IMR-90 (cell line): ENCODE data around the gene MAGED2. TPM values are rescaled to one million over a fixed set of nuclear protein-coding genes. Genes with fewer than 3 reads are reported as not detected.
A peak's percentile ranks its signal among the peaks of the same experiment; 100 is the strongest.

Experiments
- ATAC-seq: fragments of 200-7000 bp; cut with Tn5 transposase; 2 replicates; pipeline ENCODE4 v1.9.1; 2020; ENCODE audit warnings: low read depth, mild to moderate bottlenecking, moderate library complexity
- BruUV-seq: library from RNA; stranded (reverse); fragments of 400-500 nt; replicated peaks from 2 replicates; lab custom pipeline; 2021; lab: Mats Ljungman, UMichigan
- CTCF ChIA-PET: fragments of 300-600 bp; formaldehyde crosslinking; extraction: SDS; loops from one replicate; lab custom pipeline; 2021; ENCODE audit warnings: antibody characterized with exemption; lab: Yijun Ruan, JAX
- POLR2A ChIA-PET: fragments of 300-600 bp; sonication (Branson Sonifier 250); formaldehyde crosslinking; loops from one replicate; lab custom pipeline; 2022; ENCODE audit warnings: antibody characterized with exemption; ENCODE audit not compliant: unreplicated experiment; lab: Charles Lee
- DNase-seq: peaks from one replicate; pipeline ENCODE4 v3.0.0; 2013
- H2AFZ ChIP-seq: replicated peaks from 2 replicates; pipeline ENCODE3; 2013; ENCODE audit warnings: low read length, mild to moderate bottlenecking; ENCODE audit not compliant: poor library complexity
- H2AK5ac ChIP-seq: 2 replicates; pipeline ENCODE4 v1.6.1; 2013; ENCODE audit warnings: low read depth, low read length, inconsistent platforms
- H2AK9ac ChIP-seq: replicated peaks from 2 replicates; pipeline ENCODE3; 2013; ENCODE audit warnings: mild to moderate bottlenecking, low read depth, low read length, moderate library complexity; ENCODE audit not compliant: poor library complexity
- H2BK120ac ChIP-seq: 2 replicates; pipeline ENCODE4 v1.6.1; 2013; ENCODE audit warnings: low read depth, low read length, inconsistent platforms
- H2BK15ac ChIP-seq: 3 replicates; pipeline ENCODE4 v1.6.1; 2013; ENCODE audit warnings: low read depth, low read length, inconsistent platforms
- H2BK20ac ChIP-seq: 2 replicates; pipeline ENCODE4 v1.6.1; 2013; ENCODE audit warnings: low read depth, mild to moderate bottlenecking, inconsistent platforms, low read length, moderate library complexity
- H2BK5ac ChIP-seq: 2 replicates; pipeline ENCODE4 v1.6.1; 2013; ENCODE audit warnings: mild to moderate bottlenecking, low read depth, low read length, inconsistent platforms; ENCODE audit not compliant: poor library complexity, severe bottlenecking
- H3K14ac ChIP-seq: replicated peaks from 2 replicates; pipeline ENCODE4 v1.6.1; 2013; ENCODE audit warnings: low read depth, low read length, inconsistent platforms
- H3K18ac ChIP-seq: 2 replicates; pipeline ENCODE4 v1.6.1; 2013; ENCODE audit warnings: low read depth, low read length, control low read depth
- H3K23ac ChIP-seq: 2 replicates; pipeline ENCODE4 v1.6.1; 2013; ENCODE audit warnings: low read depth, low read length, inconsistent platforms
- H3K27ac ChIP-seq: 2 replicates; pipeline ENCODE4 v1.5.1; 2013; ENCODE audit warnings: mild to moderate bottlenecking, control low read depth, low read length; ENCODE audit not compliant: insufficient read depth
- H3K27me3 ChIP-seq: 2 replicates; pipeline ENCODE4 v1.6.1; 2013; ENCODE audit warnings: low read length; ENCODE audit not compliant: control insufficient read depth, insufficient read depth
- H3K36me3 ChIP-seq: 2 replicates; pipeline ENCODE4 v1.6.1; 2013; ENCODE audit warnings: low read length, mixed read lengths; ENCODE audit not compliant: control insufficient read depth, insufficient read depth
- H3K4ac ChIP-seq: 2 replicates; pipeline ENCODE4 v1.6.1; 2013; ENCODE audit warnings: low read depth, low read length, inconsistent platforms
- H3K4me1 ChIP-seq: 2 replicates; pipeline ENCODE4 v1.6.1; 2013; ENCODE audit warnings: low read length, mixed read lengths; ENCODE audit not compliant: control insufficient read depth, insufficient read depth
- H3K4me2 ChIP-seq: 2 replicates; pipeline ENCODE4 v1.6.1; 2013; ENCODE audit warnings: low read depth, mild to moderate bottlenecking, control low read depth, low read length, moderate library complexity
- H3K4me3 ChIP-seq: 2 replicates; pipeline ENCODE4 v1.5.1; 2013; ENCODE audit warnings: low read depth, mild to moderate bottlenecking, control low read depth, low read length, moderate library complexity; ENCODE audit not compliant: insufficient read depth
- H3K56ac ChIP-seq: 2 replicates; pipeline ENCODE4 v1.6.1; 2013; ENCODE audit warnings: low read length, inconsistent platforms; ENCODE audit not compliant: insufficient read depth; ENCODE audit errors: extremely low read depth
- H3K79me1 ChIP-seq, 2 experiments: 2 replicates each; pipeline ENCODE4 v1.6.1; 2013; ENCODE audit warnings: low read length in 2 of 2, inconsistent platforms in 1 of 2, low read depth in 1 of 2
- H3K9ac ChIP-seq: 2 replicates; pipeline ENCODE4 v1.6.1; 2013; ENCODE audit warnings: low read depth, low read length, control low read depth
- H3K9me1 ChIP-seq: 2 replicates; pipeline ENCODE4 v1.6.1; 2013; ENCODE audit warnings: low read length, inconsistent platforms; ENCODE audit not compliant: insufficient read depth
- H3K9me3 ChIP-seq: 2 replicates; pipeline ENCODE4 v1.6.1; 2013; ENCODE audit warnings: low read length; ENCODE audit not compliant: control insufficient read depth, insufficient read depth
- H4K20me1 ChIP-seq: 2 replicates; pipeline ENCODE4 v1.6.1; 2013; ENCODE audit warnings: low read length, inconsistent platforms; ENCODE audit not compliant: insufficient read depth
- H4K5ac ChIP-seq: 2 replicates; pipeline ENCODE4 v1.6.1; 2013; ENCODE audit warnings: mild to moderate bottlenecking, low read depth, low read length, control low read depth
- H4K8ac ChIP-seq, 2 experiments: 2 replicates each; pipeline ENCODE4 v1.6.1; 2013; ENCODE audit warnings: low read depth in 2 of 2, low read length in 2 of 2, control low read depth in 1 of 2, inconsistent platforms in 1 of 2
- H4K91ac ChIP-seq: 2 replicates; pipeline ENCODE4 v1.6.1; 2013; ENCODE audit warnings: low read depth, low read length, inconsistent platforms; ENCODE audit not compliant: insufficient read depth
- MAZ ChIP-seq: IDR thresholded peaks from 2 replicates; pipeline ENCODE4 v1.6.1; 2012; ENCODE audit warnings: low read depth, mild to moderate bottlenecking, low read length, improper control_type of control experiment, moderate library complexity, borderline replicate concordance
- USF2 ChIP-seq: fragments of 150-350 bp; IDR thresholded peaks from 2 replicates; pipeline ENCODE4 v1.6.1; 2017; ENCODE audit warnings: mild to moderate bottlenecking, antibody characterized with exemption, low read length, low read depth
- WGBS, 2 experiments: methylation state at CpG; one replicate each; pipeline versions ENCODE4 v1.1.5 to v1.1.7; 2013; ENCODE audit warnings: missing lambda C conversion rate in 2 of 2; ENCODE audit not compliant: insufficient read length in 1 of 2; ENCODE audit errors: extremely low coverage in 2 of 2; 5-methylcytosine and 5-hydroxymethylcytosine counted together
- dilution Hi-C: fragments of 300-500 bp; cut with HindIII; formaldehyde crosslinking; loops from one replicate; pipeline ENCODE4 v1.14.3; 2018; ENCODE audit warnings: low sequenced_read_pairs; ENCODE audit not compliant: unreplicated experiment
- in situ Hi-C: fragments of 300-500 bp; cut with MboI; formaldehyde crosslinking; loops from 3 replicates; pipeline ENCODE4 v1.14.3; 2019; ENCODE audit warnings: low sequenced_read_pairs, inconsistent platforms, mixed read lengths
- intact Hi-C: fragments of 100-400 bp; cut with micrococcal nuclease; formaldehyde crosslinking; loops from 2 replicates; pipeline ENCODE4 v1.10.0; 2022
- polyA plus RNA-seq, 3 experiments: library from polyadenylated mRNA; depleted of rRNA; stranded (reverse); fragments of >200 nt; gene quantifications; 2 replicates each; pipeline ENCODE4 v1.2.3, GENCODE V29; 2012; ENCODE audit warnings: low replicate concordance in 1 of 3
- total RNA-seq: library from RNA; depleted of rRNA; stranded (reverse); fragments of >200 nt; gene quantifications from 2 replicates; pipeline ENCODE4 v1.2.3, GENCODE V29; 2012

Gene MAGED2
- total and polyA plus RNA-seq, 2 of the 4 experiments (the other 2 are of a cell fraction) = 301 to 341 TPM

DNA sequence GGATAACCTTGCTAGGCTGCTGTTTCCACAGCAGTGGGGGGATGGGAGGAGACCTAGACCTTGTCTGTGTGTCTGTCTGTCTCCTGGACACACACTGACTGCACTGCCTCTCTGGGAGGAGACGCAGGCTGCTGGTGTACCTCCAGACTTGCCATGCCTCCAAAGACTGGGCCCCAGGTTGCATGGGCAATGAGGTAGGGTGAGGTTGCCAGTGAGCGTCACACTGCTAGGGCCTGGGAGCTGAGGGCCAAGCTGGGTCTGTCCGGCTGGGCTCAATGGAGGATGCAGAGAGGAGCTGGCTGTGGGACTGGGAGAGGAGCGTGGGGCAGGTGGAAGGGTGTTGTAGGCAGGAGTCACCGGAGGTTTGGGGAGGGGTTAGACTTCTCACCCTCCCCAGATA is 16.6 kb downstream of the MAGED2 start:
- ChIA-PET CTCF (no interaction called here), POLR2A (no interaction called here)
- no peaks in the 10 kb centered on the region; the same call in 1 of the 2 replicates for H3K9me1 ChIP-seq
- no peak overlapping the region for H3K18ac ChIP-seq
- H2BK20ac ChIP-seq = no peak overlapping the region
- ATAC-seq = peak; percentile 21; the same call in 1 of the 2 replicates
- no peak overlapping the region for H3K4ac ChIP-seq
- H3K36me3 ChIP-seq = no peaks in the 10 kb centered on the region
- H4K8ac ChIP-seq = peak overlapping the region; percentile 49 to 57; a peak in 2 of 4 replicates
- no peaks in the 10 kb centered on the region; the same call in 1 of the 2 replicates for H3K9me3 ChIP-seq
- intact Hi-C loops = no loop called here
- no TSS peak for BruUV-seq
- no peak overlapping the region for H2BK15ac ChIP-seq
- DNase-seq = no peak
- no peak overlapping the region for H2BK120ac ChIP-seq
- WGBS, 2 experiments = no CpG with 5 or more reads among the region's 5 CpGs
- H2AK5ac ChIP-seq = no peak overlapping the region
- H3K23ac ChIP-seq = no peak overlapping the region
- no peak overlapping the region for H4K5ac ChIP-seq
- in situ Hi-C loops = no loop called here
- no peak overlapping the region for H3K9ac ChIP-seq
- H2AK9ac ChIP-seq = no peak overlapping the region
- TF ChIP-seq USF2 = no peak
- no peak for TF ChIP-seq MAZ
- no peaks in the 10 kb centered on the region for H3K79me1 ChIP-seq
- H3K4me2 ChIP-seq = no peak overlapping the region
- no peak overlapping the region for H3K4me3 ChIP-seq
- H3K27me3 ChIP-seq = no peaks in the 10 kb centered on the region
- H3K14ac ChIP-seq = no peak overlapping the region
- H3K56ac ChIP-seq = no peak overlapping the region
- peak overlapping the region; percentile 50 for H2BK5ac ChIP-seq
- no peak overlapping the region for H3K27ac ChIP-seq
- H2AFZ ChIP-seq = no peak overlapping the region
- H4K91ac ChIP-seq = no peak overlapping the region; the same call in 1 of the 2 replicates
- no peaks in the 10 kb centered on the region for H4K20me1 ChIP-seq
- no peaks in the 10 kb centered on the region for H3K4me1 ChIP-seq
- dilution Hi-C loops = no loop called here
